IMR-90 (cell line): ENCODE results near the gene LPXN. TPM values are rescaled to one million over a fixed set of nuclear protein-coding genes. Genes with fewer than 3 reads are reported as not detected.

Experiments used
- ATAC-seq: fragments of 200-7000 bp; cut with Tn5 transposase; 2 replicates; pipeline ENCODE4 v1.9.1; 2020; ENCODE audit warnings: low read depth, mild to moderate bottlenecking, moderate library complexity
- Bru-seq: library from RNA; stranded (reverse); fragments of 400-500 nt; gene quantifications from one replicate; lab custom pipeline; 2021; lab: Mats Ljungman, UMichigan
- BruChase-seq, 2 experiments: library from RNA; stranded (reverse); fragments of 400-500 nt; gene quantifications; one replicate each; lab custom pipeline; 2021; lab: Mats Ljungman, UMichigan
- BruUV-seq: library from RNA; stranded (reverse); fragments of 400-500 nt; replicated peaks from 2 replicates; lab custom pipeline; 2021; lab: Mats Ljungman, UMichigan
- CTCF ChIA-PET: fragments of 300-600 bp; formaldehyde crosslinking; extraction: SDS; loops from one replicate; lab custom pipeline; 2021; ENCODE audit warnings: antibody characterized with exemption; lab: Yijun Ruan, JAX
- POLR2A ChIA-PET: fragments of 300-600 bp; sonication (Branson Sonifier 250); formaldehyde crosslinking; loops from one replicate; lab custom pipeline; 2022; ENCODE audit warnings: antibody characterized with exemption; ENCODE audit not compliant: unreplicated experiment; lab: Charles Lee
- DNase-seq: peaks from one replicate; pipeline ENCODE4 v3.0.0; 2013
- H2AFZ ChIP-seq: replicated peaks from 2 replicates; pipeline ENCODE3; 2013; ENCODE audit warnings: low read length, mild to moderate bottlenecking; ENCODE audit not compliant: poor library complexity
- H2AK5ac ChIP-seq: 2 replicates; pipeline ENCODE4 v1.6.1; 2013; ENCODE audit warnings: low read depth, low read length, inconsistent platforms
- H2AK9ac ChIP-seq: replicated peaks from 2 replicates; pipeline ENCODE3; 2013; ENCODE audit warnings: mild to moderate bottlenecking, low read depth, low read length, moderate library complexity; ENCODE audit not compliant: poor library complexity
- H2BK120ac ChIP-seq: 2 replicates; pipeline ENCODE4 v1.6.1; 2013; ENCODE audit warnings: low read depth, low read length, inconsistent platforms
- H2BK15ac ChIP-seq: 3 replicates; pipeline ENCODE4 v1.6.1; 2013; ENCODE audit warnings: low read depth, low read length, inconsistent platforms
- H2BK20ac ChIP-seq: 2 replicates; pipeline ENCODE4 v1.6.1; 2013; ENCODE audit warnings: low read depth, mild to moderate bottlenecking, inconsistent platforms, low read length, moderate library complexity
- H2BK5ac ChIP-seq: 2 replicates; pipeline ENCODE4 v1.6.1; 2013; ENCODE audit warnings: mild to moderate bottlenecking, low read depth, low read length, inconsistent platforms; ENCODE audit not compliant: poor library complexity, severe bottlenecking
- H3K14ac ChIP-seq: replicated peaks from 2 replicates; pipeline ENCODE4 v1.6.1; 2013; ENCODE audit warnings: low read depth, low read length, inconsistent platforms
- H3K18ac ChIP-seq: 2 replicates; pipeline ENCODE4 v1.6.1; 2013; ENCODE audit warnings: low read depth, low read length, control low read depth
- H3K23ac ChIP-seq: 2 replicates; pipeline ENCODE4 v1.6.1; 2013; ENCODE audit warnings: low read depth, low read length, inconsistent platforms
- H3K27ac ChIP-seq: 2 replicates; pipeline ENCODE4 v1.5.1; 2013; ENCODE audit warnings: mild to moderate bottlenecking, control low read depth, low read length; ENCODE audit not compliant: insufficient read depth
- H3K27me3 ChIP-seq: 2 replicates; pipeline ENCODE4 v1.6.1; 2013; ENCODE audit warnings: low read length; ENCODE audit not compliant: control insufficient read depth, insufficient read depth
- H3K36me3 ChIP-seq: 2 replicates; pipeline ENCODE4 v1.6.1; 2013; ENCODE audit warnings: low read length, mixed read lengths; ENCODE audit not compliant: control insufficient read depth, insufficient read depth
- H3K4ac ChIP-seq: 2 replicates; pipeline ENCODE4 v1.6.1; 2013; ENCODE audit warnings: low read depth, low read length, inconsistent platforms
- H3K4me1 ChIP-seq: 2 replicates; pipeline ENCODE4 v1.6.1; 2013; ENCODE audit warnings: low read length, mixed read lengths; ENCODE audit not compliant: control insufficient read depth, insufficient read depth
- H3K4me2 ChIP-seq: 2 replicates; pipeline ENCODE4 v1.6.1; 2013; ENCODE audit warnings: low read depth, mild to moderate bottlenecking, control low read depth, low read length, moderate library complexity
- H3K4me3 ChIP-seq: 2 replicates; pipeline ENCODE4 v1.5.1; 2013; ENCODE audit warnings: low read depth, mild to moderate bottlenecking, control low read depth, low read length, moderate library complexity; ENCODE audit not compliant: insufficient read depth
- H3K56ac ChIP-seq: 2 replicates; pipeline ENCODE4 v1.6.1; 2013; ENCODE audit warnings: low read length, inconsistent platforms; ENCODE audit not compliant: insufficient read depth; ENCODE audit errors: extremely low read depth
- H3K79me1 ChIP-seq, 2 experiments: 2 replicates each; pipeline ENCODE4 v1.6.1; 2013; ENCODE audit warnings: low read length in 2 of 2, inconsistent platforms in 1 of 2, low read depth in 1 of 2
- H3K9ac ChIP-seq: 2 replicates; pipeline ENCODE4 v1.6.1; 2013; ENCODE audit warnings: low read depth, low read length, control low read depth
- H3K9me1 ChIP-seq: 2 replicates; pipeline ENCODE4 v1.6.1; 2013; ENCODE audit warnings: low read length, inconsistent platforms; ENCODE audit not compliant: insufficient read depth
- H3K9me3 ChIP-seq: 2 replicates; pipeline ENCODE4 v1.6.1; 2013; ENCODE audit warnings: low read length; ENCODE audit not compliant: control insufficient read depth, insufficient read depth
- H4K20me1 ChIP-seq: 2 replicates; pipeline ENCODE4 v1.6.1; 2013; ENCODE audit warnings: low read length, inconsistent platforms; ENCODE audit not compliant: insufficient read depth
- H4K5ac ChIP-seq: 2 replicates; pipeline ENCODE4 v1.6.1; 2013; ENCODE audit warnings: mild to moderate bottlenecking, low read depth, low read length, control low read depth
- H4K8ac ChIP-seq, 2 experiments: 2 replicates each; pipeline ENCODE4 v1.6.1; 2013; ENCODE audit warnings: low read depth in 2 of 2, low read length in 2 of 2, control low read depth in 1 of 2, inconsistent platforms in 1 of 2
- H4K91ac ChIP-seq: 2 replicates; pipeline ENCODE4 v1.6.1; 2013; ENCODE audit warnings: low read depth, low read length, inconsistent platforms; ENCODE audit not compliant: insufficient read depth
- BHLHE40 ChIP-seq: fragments of 150-350 bp; IDR thresholded peaks from 2 replicates; pipeline ENCODE4 v1.6.1; 2016; ENCODE audit warnings: mild to moderate bottlenecking, low read depth, low read length
- CEBPB ChIP-seq: IDR thresholded peaks from 2 replicates; pipeline ENCODE4 v1.6.1; 2012; ENCODE audit warnings: low read depth, low read length, improper control_type of control experiment
- CHD1 ChIP-seq: IDR thresholded peaks from 2 replicates; pipeline ENCODE4 v1.6.1; 2012; ENCODE audit warnings: low read depth, low read length, improper control_type of control experiment
- CTCF ChIP-seq: conservative IDR thresholded peaks from 2 replicates; pipeline ENCODE4 v1.5.1; 2012; ENCODE audit warnings: mild to moderate bottlenecking, low read depth, low read length, improper control_type of control experiment
- ELK1 ChIP-seq: fragments of 150-350 bp; IDR thresholded peaks from 2 replicates; pipeline ENCODE4 v1.6.1; 2016; ENCODE audit warnings: low read depth, mild to moderate bottlenecking, low read length, moderate library complexity, borderline replicate concordance
- FOS ChIP-seq: fragments of 150-350 bp; IDR thresholded peaks from 2 replicates; pipeline ENCODE4 v1.6.1; 2016; ENCODE audit warnings: low read depth, low read length
- MAFK ChIP-seq: IDR thresholded peaks from 2 replicates; pipeline ENCODE4 v1.6.1; 2012; ENCODE audit warnings: low read depth, low read length, improper control_type of control experiment
- MAZ ChIP-seq: IDR thresholded peaks from 2 replicates; pipeline ENCODE4 v1.6.1; 2012; ENCODE audit warnings: low read depth, mild to moderate bottlenecking, low read length, improper control_type of control experiment, moderate library complexity, borderline replicate concordance
- MXI1 ChIP-seq: IDR thresholded peaks from 2 replicates; pipeline ENCODE4 v1.6.1; 2012; ENCODE audit warnings: low read depth, mild to moderate bottlenecking, low read length, moderate library complexity, borderline replicate concordance
- NFE2L2 ChIP-seq: fragments of 150-350 bp; IDR thresholded peaks from 2 replicates; pipeline ENCODE4 v1.6.1; 2016; ENCODE audit warnings: low read depth, mild to moderate bottlenecking, low read length
- POLR2A ChIP-seq: IDR thresholded peaks from 2 replicates; pipeline ENCODE4 v1.6.1; 2012; ENCODE audit warnings: mild to moderate bottlenecking, low read depth, low read length
- RAD21 ChIP-seq: IDR thresholded peaks from 2 replicates; pipeline ENCODE4 v1.6.1; 2012; ENCODE audit warnings: low read length, improper control_type of control experiment
- RFX5 ChIP-seq: IDR thresholded peaks from 2 replicates; pipeline ENCODE4 v1.8.0; 2012; ENCODE audit warnings: low read depth, mild to moderate bottlenecking, low read length, moderate library complexity
- WGBS, 2 experiments: methylation state at CpG; one replicate each; pipeline versions ENCODE4 v1.1.5 to v1.1.7; 2013; ENCODE audit warnings: missing lambda C conversion rate in 2 of 2; ENCODE audit not compliant: insufficient read length in 1 of 2; ENCODE audit errors: extremely low coverage in 2 of 2; 5-methylcytosine and 5-hydroxymethylcytosine counted together
- dilution Hi-C: fragments of 300-500 bp; cut with HindIII; formaldehyde crosslinking; loops from one replicate; pipeline ENCODE4 v1.14.3; 2018; ENCODE audit warnings: low sequenced_read_pairs; ENCODE audit not compliant: unreplicated experiment
- in situ Hi-C: fragments of 300-500 bp; cut with MboI; formaldehyde crosslinking; loops from 3 replicates; pipeline ENCODE4 v1.14.3; 2019; ENCODE audit warnings: low sequenced_read_pairs, inconsistent platforms, mixed read lengths
- intact Hi-C: fragments of 100-400 bp; cut with micrococcal nuclease; formaldehyde crosslinking; loops from 2 replicates; pipeline ENCODE4 v1.10.0; 2022
- long read RNA-seq: library from polyadenylated mRNA; unstranded; transcript quantifications from one replicate; pipeline ENCODE4 v2.0.0, GENCODE V29; 2021; ENCODE audit not compliant: unreplicated experiment
- polyA plus RNA-seq, 3 experiments: library from polyadenylated mRNA; depleted of rRNA; stranded (reverse); fragments of >200 nt; gene quantifications; 2 replicates each; pipeline ENCODE4 v1.2.3, GENCODE V29; 2012; ENCODE audit warnings: low replicate concordance in 1 of 3
- total RNA-seq: library from RNA; depleted of rRNA; stranded (reverse); fragments of >200 nt; gene quantifications from 2 replicates; pipeline ENCODE4 v1.2.3, GENCODE V29; 2012; rRNA removed

LPXN gene
- 11.9 and 13.4 TPM in 2 replicates for total RNA-seq
- 15.2 and 15.7 TPM in 2 replicates for polyA plus RNA-seq (2012; rRNA removed)
- 6.9 and 10.3 TPM in 2 replicates for polyA plus RNA-seq (2012; cell fraction: cytosol; rRNA removed)
- 8.6 and 12.5 TPM in 2 replicates for polyA plus RNA-seq (2012; cell fraction: nucleus; rRNA removed; ENCODE audit: low replicate concordance)
- Bru-seq, nascent RNA, result percentile 62 among the genes with signal in this experiment
- BruChase-seq, experiment 1, labeled RNA remaining after a 6-hour chase, result percentile 57 among the genes with signal in this experiment
- percentile 63 among the genes with signal in this experiment for BruChase-seq, experiment 2, labeled RNA remaining after a 2-hour chase
- long read RNA-seq, partial matches to known transcripts, result 3 of 12 reads
- long read RNA-seq, other reads (novel, unspliced or antisense), result 4 of 12 reads

GRCh38 chr11:58575377-58576020 lies at the start of gene LPXN:
TSS of gene LPXN (minus strand) at chr11:58575856. CDS start at chr11:58575772, 84 bp downstream.
- H4K8ac ChIP-seq, result peak within 1 kb of the TSS; percentile 87 to 93
- peak within 1 kb of the TSS; percentile 98 for H3K4ac ChIP-seq
- H3K18ac ChIP-seq, result peak within 1 kb of the TSS; percentile 61; the same call in 1 of the 2 replicates
- H3K4me3 ChIP-seq, result no peak within 1 kb of the TSS
- ChIA-PET POLR2A (no interaction called here), CTCF (interaction anchor here (0.6 to 2.3 kb wide), 4 partner anchors 45 to 867 kb away, joined by 3 to 25 read pairs (median 4); no protein-coding TSS in a partner anchor)
- H3K9ac ChIP-seq, result peak within 1 kb of the TSS; percentile 76
- H3K9me3 ChIP-seq, result no peaks in the 10 kb centered on the region
- peak within 1 kb of the TSS; percentile 95 for H3K23ac ChIP-seq
- H3K36me3 ChIP-seq, result no peaks in the 10 kb centered on the region
- H2AK9ac ChIP-seq, result peak within 1 kb of the TSS; percentile 83
- H4K5ac ChIP-seq, result peak within 1 kb of the TSS; percentile 77
- peak within 1 kb of the TSS; percentile 98 for H2AK5ac ChIP-seq
- peak within 1 kb of the TSS; percentile 95 for H2BK20ac ChIP-seq
- peak within 1 kb of the TSS; percentile 67 for H2AFZ ChIP-seq
- peak within 1 kb of the TSS; percentile 93 for H4K91ac ChIP-seq
- no TSS peak for BruUV-seq
- H2BK5ac ChIP-seq, result peak within 1 kb of the TSS; percentile 94
- H4K20me1 ChIP-seq, result peaks cover 5% of the 10 kb centered on the region
- 60% methylated on average over 1 of the region's 6 CpGs; no CpG with 5 or more reads in 1 of the 2 experiments for WGBS, 2 experiments
- H3K27ac ChIP-seq, result peak within 1 kb of the TSS; percentile 78
- H2BK15ac ChIP-seq, result peak within 1 kb of the TSS; percentile 98; the same call in 2 of the 3 replicates
- no peaks in the 10 kb centered on the region for H3K27me3 ChIP-seq
- DNase-seq (peak; percentile 63), ATAC-seq (no peak)
- in situ Hi-C loops, result loop anchor here (5.0 to 25.0 kb wide), 3 partner anchors 52 to 987 kb away; no protein-coding TSS in a partner anchor
- peak within 1 kb of the TSS; percentile 94 for H2BK120ac ChIP-seq
- H3K79me1 ChIP-seq, result peaks cover 8 to 32% of the 10 kb centered on the region in 2 experiments; a peak in 3 of 4 replicates
- H3K9me1 ChIP-seq, result peaks cover 5% of the 10 kb centered on the region
- TF ChIP-seq CTCF (no peak), FOS (no peak), CEBPB (no peak), POLR2A (no peak), MXI1 (no peak), CHD1 (no peak), ELK1 (no peak), BHLHE40 (no peak), MAZ (no peak), MAFK (no peak), RAD21 (no peak), NFE2L2 (no peak), RFX5 (no peak)
- H3K56ac ChIP-seq, result peak within 1 kb of the TSS; percentile 99
- peak within 1 kb of the TSS; percentile 94 for H3K14ac ChIP-seq
- H3K4me1 ChIP-seq, result peaks cover 15% of the 10 kb centered on the region
- peak within 1 kb of the TSS; percentile 48 for H3K4me2 ChIP-seq
- dilution Hi-C loops, result no loop called here
- intact Hi-C loops, result loop anchor here (2.0 to 10.0 kb wide), 4 partner anchors 213 to 979 kb away; partner anchors contain the start of gene FAM111A
